Measurements from ENCODE around the gene MLNR.

DNA sequence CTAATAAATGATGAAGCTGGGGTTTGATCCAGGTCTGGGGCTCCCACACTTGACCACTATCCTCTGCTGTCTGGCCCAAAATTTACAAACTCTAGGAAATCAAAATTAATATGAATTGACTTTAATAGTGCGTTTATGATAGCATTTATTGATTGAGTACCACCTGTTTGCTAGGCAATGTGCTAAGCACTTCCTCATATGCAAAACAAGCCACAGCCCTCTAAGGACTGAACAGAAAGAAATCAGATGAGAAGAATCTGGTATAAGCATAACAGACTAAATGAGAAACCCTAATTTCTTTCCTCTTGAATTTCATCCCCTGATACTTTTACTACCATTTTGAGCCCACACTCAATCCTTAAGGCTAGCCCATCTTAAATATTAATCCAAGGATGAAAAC lies 6.6 kb upstream of the MLNR start:
- TF ChIP-seq ZNF565 (CRISPR knock-in tag; conservative IDR thresholded peaks at IDR 0.05; ENCODE audit: low read depth) (no peak), RARB (CRISPR knock-in tag; IDR thresholded peaks at IDR 0.05) (no peak), CSDC2 (CRISPR knock-in tag; IDR thresholded peaks at IDR 0.05) (no peak), ZFP30 (CRISPR knock-in tag; IDR thresholded peaks at IDR 0.05) (no peak), OSR1 (CRISPR knock-in tag; IDR thresholded peaks at IDR 0.05) (no peak), ZC3H10 (CRISPR knock-in tag; IDR thresholded peaks at IDR 0.05) (no peak), SNAI2 (CRISPR knock-in tag; IDR thresholded peaks at IDR 0.05) (no peak), ZNF8 (CRISPR knock-in tag; IDR thresholded peaks at IDR 0.05) (no peak)
- TF ChIP-seq, protein P1, sequence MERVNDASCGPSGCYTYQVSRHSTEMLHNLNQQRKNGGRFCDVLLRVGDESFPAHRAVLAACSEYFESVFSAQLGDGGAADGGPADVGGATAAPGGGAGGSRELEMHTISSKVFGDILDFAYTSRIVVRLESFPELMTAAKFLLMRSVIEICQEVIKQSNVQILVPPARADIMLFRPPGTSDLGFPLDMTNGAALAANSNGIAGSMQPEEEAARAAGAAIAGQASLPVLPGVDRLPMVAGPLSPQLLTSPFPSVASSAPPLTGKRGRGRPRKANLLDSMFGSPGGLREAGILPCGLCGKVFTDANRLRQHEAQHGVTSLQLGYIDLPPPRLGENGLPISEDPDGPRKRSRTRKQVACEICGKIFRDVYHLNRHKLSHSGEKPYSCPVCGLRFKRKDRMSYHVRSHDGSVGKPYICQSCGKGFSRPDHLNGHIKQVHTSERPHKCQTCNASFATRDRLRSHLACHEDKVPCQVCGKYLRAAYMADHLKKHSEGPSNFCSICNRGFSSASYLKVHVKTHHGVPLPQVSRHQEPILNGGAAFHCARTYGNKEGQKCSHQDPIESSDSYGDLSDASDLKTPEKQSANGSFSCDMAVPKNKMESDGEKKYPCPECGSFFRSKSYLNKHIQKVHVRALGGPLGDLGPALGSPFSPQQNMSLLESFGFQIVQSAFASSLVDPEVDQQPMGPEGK (CRISPR knock-in tag; IDR thresholded peaks at IDR 0.05; ENCODE audit: borderline replicate concordance) = no peak
- TF ChIP-seq, protein P2, sequence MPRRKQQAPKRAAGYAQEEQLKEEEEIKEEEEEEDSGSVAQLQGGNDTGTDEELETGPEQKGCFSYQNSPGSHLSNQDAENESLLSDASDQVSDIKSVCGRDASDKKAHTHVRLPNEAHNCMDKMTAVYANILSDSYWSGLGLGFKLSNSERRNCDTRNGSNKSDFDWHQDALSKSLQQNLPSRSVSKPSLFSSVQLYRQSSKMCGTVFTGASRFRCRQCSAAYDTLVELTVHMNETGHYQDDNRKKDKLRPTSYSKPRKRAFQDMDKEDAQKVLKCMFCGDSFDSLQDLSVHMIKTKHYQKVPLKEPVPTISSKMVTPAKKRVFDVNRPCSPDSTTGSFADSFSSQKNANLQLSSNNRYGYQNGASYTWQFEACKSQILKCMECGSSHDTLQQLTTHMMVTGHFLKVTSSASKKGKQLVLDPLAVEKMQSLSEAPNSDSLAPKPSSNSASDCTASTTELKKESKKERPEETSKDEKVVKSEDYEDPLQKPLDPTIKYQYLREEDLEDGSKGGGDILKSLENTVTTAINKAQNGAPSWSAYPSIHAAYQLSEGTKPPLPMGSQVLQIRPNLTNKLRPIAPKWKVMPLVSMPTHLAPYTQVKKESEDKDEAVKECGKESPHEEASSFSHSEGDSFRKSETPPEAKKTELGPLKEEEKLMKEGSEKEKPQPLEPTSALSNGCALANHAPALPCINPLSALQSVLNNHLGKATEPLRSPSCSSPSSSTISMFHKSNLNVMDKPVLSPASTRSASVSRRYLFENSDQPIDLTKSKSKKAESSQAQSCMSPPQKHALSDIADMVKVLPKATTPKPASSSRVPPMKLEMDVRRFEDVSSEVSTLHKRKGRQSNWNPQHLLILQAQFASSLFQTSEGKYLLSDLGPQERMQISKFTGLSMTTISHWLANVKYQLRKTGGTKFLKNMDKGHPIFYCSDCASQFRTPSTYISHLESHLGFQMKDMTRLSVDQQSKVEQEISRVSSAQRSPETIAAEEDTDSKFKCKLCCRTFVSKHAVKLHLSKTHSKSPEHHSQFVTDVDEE (CRISPR knock-in tag; IDR thresholded peaks at IDR 0.05) = no peak
